HPDE6-E6E7 (cell line): ENCODE measurements around the gene EPHA6.

Experiments used
- DNase-seq: peaks from one replicate; pipeline ENCODE4 v3.0.0; 2011; ENCODE audit warnings: missing footprints; ENCODE audit errors: extremely low spot score

The EPHA6 gene

GRCh38 chr3:97705764-97706163, 891.4 kb downstream of the EPHA6 start:
- no peak for DNase-seq

GRCh38 chr3:97706226-97706625, 891.8 kb downstream of the EPHA6 start:
- DNase-seq = no peak

GRCh38 chr3:97711654-97712053, 897.3 kb downstream of the EPHA6 start:
- no peak for DNase-seq

GRCh38 chr3:97712919-97713318, 898.5 kb downstream of the EPHA6 start:
- DNase-seq = no peak

GRCh38 chr3:97713634-97714033, 899.2 kb downstream of the EPHA6 start:
- no peak for DNase-seq

GRCh38 chr3:97719156-97719821, 904.9 kb downstream of the EPHA6 start:
- DNase-seq = peak; percentile 47

DNA sequence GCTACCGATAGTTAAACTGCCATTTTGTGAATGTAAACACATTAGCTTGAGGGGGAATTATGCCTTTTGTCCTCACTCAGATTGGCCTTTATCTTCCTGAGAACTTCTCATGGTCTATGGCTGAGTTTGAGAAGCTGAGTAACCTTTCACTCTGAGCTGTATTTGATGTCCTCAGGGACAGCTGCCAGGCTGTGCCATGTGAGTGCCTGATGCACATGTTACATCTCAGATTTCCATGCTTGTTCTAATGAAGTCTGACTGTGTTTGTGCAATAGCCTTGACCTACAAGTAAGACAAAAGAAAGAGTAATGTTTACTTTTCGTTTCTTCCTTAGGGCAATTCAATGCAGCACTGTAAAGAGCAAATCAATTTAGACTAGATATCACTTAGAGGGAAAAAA, 906.0 kb downstream of the EPHA6 start:
- no peak for DNase-seq

DNA sequence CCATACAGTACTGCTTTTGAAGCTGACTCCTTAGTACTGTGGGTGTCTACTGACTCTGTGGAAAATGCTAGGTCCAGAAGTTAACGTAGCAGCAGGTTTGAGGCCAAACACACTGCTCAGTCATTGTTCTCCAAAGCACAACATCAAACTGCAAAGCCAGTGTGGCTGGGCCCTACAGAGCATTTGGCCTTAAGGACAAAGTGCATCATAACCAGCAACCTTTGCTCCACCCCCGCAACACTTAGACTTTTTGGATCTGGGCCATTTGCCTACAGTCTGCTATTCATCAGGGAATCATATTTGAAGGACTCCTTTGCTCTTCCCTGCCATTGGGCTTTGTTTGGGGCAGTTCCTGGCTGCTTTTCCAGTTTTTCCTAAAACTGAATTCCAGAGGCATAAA, 907.1 kb downstream of the EPHA6 start:
- DNase-seq = no peak

DNA sequence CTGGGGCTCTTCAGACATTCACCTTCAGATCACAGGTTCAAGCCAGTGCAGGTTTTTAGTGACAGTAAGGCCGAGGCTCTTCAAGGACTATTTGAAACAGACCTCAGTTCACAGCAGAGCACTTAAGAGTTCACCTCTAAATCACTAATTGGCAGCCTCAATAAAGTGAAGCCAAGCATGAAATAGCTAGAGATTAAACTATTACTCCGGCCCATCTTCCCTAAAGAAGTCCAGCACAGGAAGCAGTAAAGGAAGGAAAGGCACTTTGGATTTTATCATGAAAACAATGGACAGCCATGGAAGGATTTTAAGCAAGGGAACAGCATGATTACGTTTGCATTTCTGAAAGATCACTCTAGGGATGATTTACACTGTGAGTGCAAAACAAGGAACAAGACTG, 922.5 kb downstream of the EPHA6 start:
- DNase-seq = no peak

DNA sequence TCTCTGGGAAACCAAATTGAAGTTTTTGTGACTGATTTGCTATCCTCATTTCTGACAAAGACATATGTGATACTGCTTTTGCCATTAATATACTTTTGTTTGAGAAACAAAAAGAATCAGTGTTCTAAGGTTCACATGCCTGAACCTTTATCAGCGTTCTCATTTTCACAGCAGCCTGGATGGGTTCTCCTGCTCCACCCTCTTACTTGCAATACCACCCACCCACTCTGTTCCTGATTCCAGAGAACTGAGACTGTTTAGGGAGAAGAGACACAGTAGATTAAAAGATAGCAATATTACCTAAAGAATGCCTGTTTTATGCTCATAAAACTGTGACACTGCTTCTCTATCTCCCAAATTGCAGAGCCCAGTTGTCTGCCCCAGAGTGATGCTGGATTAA, 924.4 kb downstream of the EPHA6 start:
- DNase-seq = no peak

- DNase-seq = no peak
Measured at GRCh38 chr3:97742036-97742435, 927.6 kb downstream of the EPHA6 start.

- no peak for DNase-seq
Measured at GRCh38 chr3:97744289-97744688, 929.9 kb downstream of the EPHA6 start.

GRCh38 chr3:97763586-97764406, 949.4 kb downstream of the EPHA6 start:
- DNase-seq = no peak

DNA sequence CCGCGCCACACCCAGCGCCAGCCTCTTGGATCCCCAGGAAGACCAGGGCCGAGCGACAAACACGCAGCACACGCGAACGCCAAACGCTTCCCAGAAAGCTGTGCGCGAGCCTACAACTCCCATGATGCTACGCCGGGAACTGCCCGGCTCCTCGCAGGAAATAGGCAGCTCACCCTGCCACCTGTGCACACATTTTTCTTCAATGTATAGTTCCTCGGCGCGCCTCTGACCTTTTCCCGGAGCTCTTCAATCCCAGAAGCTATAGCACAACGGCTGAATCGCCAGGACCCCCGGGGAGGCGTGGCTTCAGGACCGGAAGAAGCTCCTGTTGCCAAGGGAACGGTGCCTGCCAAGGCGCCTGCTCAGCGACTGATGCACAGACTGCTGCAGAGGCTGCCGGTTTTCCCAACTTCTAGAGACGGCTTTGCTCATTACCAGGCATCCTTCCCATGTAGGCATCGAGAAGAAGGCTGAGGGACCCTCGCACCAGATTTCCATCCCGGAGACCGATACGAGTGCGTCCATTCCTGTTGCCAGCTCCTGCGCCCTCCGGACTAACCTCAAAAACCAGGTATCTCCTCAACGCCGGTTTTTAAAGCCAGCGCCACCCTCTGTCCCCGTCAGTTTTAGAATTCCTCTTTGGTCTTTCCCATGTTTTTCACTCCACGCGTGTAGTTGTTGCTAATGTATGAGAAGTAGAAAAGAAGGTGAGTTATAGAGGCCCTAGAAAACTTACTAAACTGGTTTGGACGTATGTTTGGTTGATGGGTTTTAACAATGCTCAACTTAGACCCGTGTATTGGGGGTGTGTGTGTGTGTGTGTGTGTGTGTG, 950.2 kb downstream of the EPHA6 start, which contains the start of gene ARL6:
ARL6 (plus strand) TSS at position 352 of the 832 bp plus-strand sequence. CDS start 3,350 bp downstream, outside the sequence.
- DNase-seq = peak; percentile 69

DNA sequence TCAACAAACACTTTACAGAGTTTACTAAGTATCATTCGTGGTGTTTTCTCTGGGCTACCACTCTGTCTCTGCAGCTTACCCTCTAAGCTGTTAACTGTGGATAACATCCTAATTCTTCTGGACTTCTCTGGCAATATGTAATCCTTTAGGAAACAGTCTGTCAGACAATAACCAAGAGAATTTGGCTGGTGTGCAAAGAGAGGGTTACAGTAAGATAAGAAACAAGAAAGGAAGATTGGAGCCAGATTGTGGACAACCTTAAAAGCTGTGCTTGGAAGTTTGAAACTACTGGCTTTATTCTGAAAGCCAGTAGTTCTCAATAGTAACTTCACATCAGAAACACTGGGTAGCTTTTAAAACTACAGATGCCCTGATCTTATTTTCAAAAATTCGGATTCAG, 950.9 kb downstream of the EPHA6 start:
- DNase-seq = no peak

GRCh38 chr3:97772926-97773325, 958.5 kb downstream of the EPHA6 start:
- DNase-seq = no peak

- no peak for DNase-seq
Measured at GRCh38 chr3:97778152-97778551, 963.8 kb downstream of the EPHA6 start.

- peak; percentile 4 for DNase-seq
Measured at GRCh38 chr3:97793420-97794019, 979.1 kb downstream of the EPHA6 start.

DNA sequence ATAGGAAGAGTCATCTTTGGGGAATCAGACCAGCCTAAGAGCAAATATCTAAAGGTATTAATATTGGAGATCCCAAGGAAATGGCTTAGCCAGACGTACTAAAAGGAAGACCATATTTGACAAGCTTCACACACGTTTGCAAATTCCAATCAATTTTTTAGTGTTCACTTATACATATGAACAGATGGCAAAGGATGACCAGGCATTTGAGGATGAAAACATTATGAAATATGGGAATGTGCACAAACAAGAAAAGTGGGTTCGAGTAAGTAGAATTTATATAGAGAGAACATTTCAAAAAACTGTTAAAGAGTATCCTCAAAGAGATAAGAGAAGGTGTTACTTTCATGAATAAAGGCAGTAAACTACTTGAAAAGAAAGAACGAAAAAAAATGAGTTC, 981.6 kb downstream of the EPHA6 start:
- DNase-seq = no peak
